ENCODE data around the gene SND1.

SND1 gene

GRCh38 chr7:127799535-127800305, 147.7 kb downstream of the SND1 start:
- DNase-seq (ENCODE audit: low read depth in 1 of 2, low spot score in 1 of 2): no peak
- H3K27me3 ChIP-seq (ENCODE audit: insufficient read depth, poor library complexity, severe bottlenecking): no peaks in the 10 kb centered on the region
- H3K27ac ChIP-seq (replicated peaks): no peak overlapping the region
- TF ChIP-seq CTCF (IDR thresholded peaks at IDR 0.05; ENCODE audit: insufficient read depth, low read length) (no peak), POLR2AphosphoS5 (IDR thresholded peaks at IDR 0.05; ENCODE audit: low read depth) (no peak)
- no peak overlapping the region for H3K4me3 ChIP-seq (replicated peaks; ENCODE audit: insufficient read depth, low read length)

- Histone ChIP-seq H3K4me3 (replicated peaks; ENCODE audit: insufficient read depth, low read length) (no peak overlapping the region), H3K27me3 (ENCODE audit: insufficient read depth, poor library complexity, severe bottlenecking) (no peaks in the 10 kb centered on the region), H3K27ac (replicated peaks) (no peak overlapping the region)
- no peak for DNase-seq (ENCODE audit: low read depth in 1 of 2, low spot score in 1 of 2)
- TF ChIP-seq REST (IDR thresholded peaks at IDR 0.05; ENCODE audit: insufficient replicate concordance, low read depth): no peak
- TF ChIP-seq GABPA (IDR thresholded peaks at IDR 0.05; ENCODE audit: low read depth): no peak
- TF ChIP-seq CTCF (IDR thresholded peaks at IDR 0.05; ENCODE audit: insufficient read depth, low read length): no peak
- no peak for TF ChIP-seq SPI1 (IDR thresholded peaks at IDR 0.05; ENCODE audit: borderline replicate concordance, low read depth)
- no peak for TF ChIP-seq POLR2AphosphoS5 (IDR thresholded peaks at IDR 0.05; ENCODE audit: low read depth)
Measured at GRCh38 chr7:127802845-127803244, 150.9 kb downstream of the SND1 start.

GRCh38 chr7:127803626-127804025, 151.6 kb downstream of the SND1 start:
- TF ChIP-seq POLR2AphosphoS5 (IDR thresholded peaks at IDR 0.05; ENCODE audit: low read depth) (no peak), REST (IDR thresholded peaks at IDR 0.05; ENCODE audit: insufficient replicate concordance, low read depth) (no peak), SPI1 (IDR thresholded peaks at IDR 0.05; ENCODE audit: borderline replicate concordance, low read depth) (no peak), GABPA (IDR thresholded peaks at IDR 0.05; ENCODE audit: low read depth) (no peak)
- no peak overlapping the region for H3K27ac ChIP-seq (replicated peaks)
- no peak for DNase-seq (ENCODE audit: low read depth in 1 of 2, low spot score in 1 of 2)
- H3K27me3 ChIP-seq (ENCODE audit: insufficient read depth, poor library complexity, severe bottlenecking): no peaks in the 10 kb centered on the region
- H3K4me3 ChIP-seq (replicated peaks; ENCODE audit: insufficient read depth, low read length): no peak overlapping the region

GRCh38 chr7:127807340-127807739, 155.3 kb downstream of the SND1 start:
- TF ChIP-seq GABPA (IDR thresholded peaks at IDR 0.05; ENCODE audit: low read depth): no peak
- TF ChIP-seq POLR2AphosphoS5 (IDR thresholded peaks at IDR 0.05; ENCODE audit: low read depth): no peak
- TF ChIP-seq CTCF (IDR thresholded peaks at IDR 0.05; ENCODE audit: insufficient read depth, low read length): no peak
- TF ChIP-seq SPI1 (IDR thresholded peaks at IDR 0.05; ENCODE audit: borderline replicate concordance, low read depth): no peak
- TF ChIP-seq REST (IDR thresholded peaks at IDR 0.05; ENCODE audit: insufficient replicate concordance, low read depth): no peak
- H3K27me3 ChIP-seq (ENCODE audit: insufficient read depth, poor library complexity, severe bottlenecking): no peaks in the 10 kb centered on the region
- no peak overlapping the region for H3K4me3 ChIP-seq (replicated peaks; ENCODE audit: insufficient read depth, low read length)
- no peak overlapping the region for H3K27ac ChIP-seq (replicated peaks)
- DNase-seq (ENCODE audit: low read depth in 1 of 2, low spot score in 1 of 2): no peak

All from HL-60 (cell line).